Mesothelial cell of epicardium (in vitro differentiated cells): ENCODE results near the gene KCNAB1. TPM values are rescaled to one million over a fixed set of nuclear protein-coding genes. Genes with fewer than 3 reads are reported as not detected.

Experiments
- DNase-seq, 2 experiments: peaks; one replicate each; pipeline ENCODE4 v3.0.0; 2021; ENCODE audit warnings: low spot score in 2 of 2; ENCODE audit not compliant: unreplicated experiment in 2 of 2
- H3K27ac Mint-ChIP-seq: 2 replicates; pipeline ENCODE4 v1.8.0; 2021; ENCODE audit warnings: mixed read lengths
- H3K27me3 Mint-ChIP-seq: 2 replicates; pipeline ENCODE4 v1.8.0; 2021; ENCODE audit warnings: low read depth, mixed read lengths
- H3K36me3 Mint-ChIP-seq: 2 replicates; pipeline ENCODE4 v1.8.0; 2021; ENCODE audit warnings: mixed read lengths
- H3K4me1 Mint-ChIP-seq: 2 replicates; pipeline ENCODE4 v1.8.0; 2021; ENCODE audit warnings: mixed read lengths
- H3K4me3 Mint-ChIP-seq: 2 replicates; pipeline ENCODE4 v1.8.0; 2021; ENCODE audit warnings: mild to moderate bottlenecking, moderate library complexity, mixed read lengths
- H3K9me3 Mint-ChIP-seq: 2 replicates; pipeline ENCODE4 v1.8.0; 2021; ENCODE audit warnings: mixed read lengths
- total RNA-seq: library from RNA; stranded (reverse); gene quantifications from 3 replicates; pipeline ENCODE4 v1.2.1, GENCODE V29; 2021
- TF ChIP-seq, protein P1 (sequence below): fragments of 200-600 bp; sonication (generic); IDR thresholded peaks from one replicate; pipeline ENCODE4 v1.5.0; 2021; ENCODE audit warnings: antibody characterized with exemption; ENCODE audit not compliant: unreplicated experiment

KCNAB1 gene
- total RNA-seq, 1 donor from 2014 or later = 3.7 TPM

DNA sequence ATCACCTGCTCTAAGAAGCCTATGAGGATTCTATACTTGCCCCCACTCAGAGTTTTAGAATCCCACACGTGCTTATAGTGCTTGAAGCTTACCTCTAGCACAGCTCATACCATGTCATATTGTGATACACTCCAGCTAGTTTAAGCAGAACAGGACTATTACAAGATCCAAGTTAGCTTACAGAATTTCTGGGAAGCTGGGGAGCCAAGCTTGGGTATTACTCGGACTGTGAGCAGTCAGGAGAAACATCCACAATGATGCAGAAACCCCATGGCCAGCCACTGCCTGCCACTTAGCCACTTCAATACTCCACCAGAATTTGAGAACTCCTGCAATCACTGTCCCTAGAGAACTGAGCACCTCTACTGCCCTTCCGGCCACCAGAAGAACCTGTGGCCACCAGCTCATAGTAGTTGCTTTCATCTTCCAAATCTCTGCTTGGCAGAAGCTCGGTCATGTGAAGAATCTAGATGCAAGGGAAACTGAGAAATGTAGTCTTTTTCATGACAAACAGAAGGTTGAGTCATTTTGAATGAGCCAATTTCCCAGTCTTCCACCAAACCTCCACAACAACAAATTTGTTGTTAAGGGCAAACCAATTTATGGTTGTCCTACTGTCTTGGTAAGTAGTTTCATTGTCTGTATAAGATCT lies 462.3 kb downstream of the KCNAB1 start:
- H3K9me3 Mint-ChIP-seq = no peaks in the 10 kb centered on the region
- TF ChIP-seq, protein P1, sequence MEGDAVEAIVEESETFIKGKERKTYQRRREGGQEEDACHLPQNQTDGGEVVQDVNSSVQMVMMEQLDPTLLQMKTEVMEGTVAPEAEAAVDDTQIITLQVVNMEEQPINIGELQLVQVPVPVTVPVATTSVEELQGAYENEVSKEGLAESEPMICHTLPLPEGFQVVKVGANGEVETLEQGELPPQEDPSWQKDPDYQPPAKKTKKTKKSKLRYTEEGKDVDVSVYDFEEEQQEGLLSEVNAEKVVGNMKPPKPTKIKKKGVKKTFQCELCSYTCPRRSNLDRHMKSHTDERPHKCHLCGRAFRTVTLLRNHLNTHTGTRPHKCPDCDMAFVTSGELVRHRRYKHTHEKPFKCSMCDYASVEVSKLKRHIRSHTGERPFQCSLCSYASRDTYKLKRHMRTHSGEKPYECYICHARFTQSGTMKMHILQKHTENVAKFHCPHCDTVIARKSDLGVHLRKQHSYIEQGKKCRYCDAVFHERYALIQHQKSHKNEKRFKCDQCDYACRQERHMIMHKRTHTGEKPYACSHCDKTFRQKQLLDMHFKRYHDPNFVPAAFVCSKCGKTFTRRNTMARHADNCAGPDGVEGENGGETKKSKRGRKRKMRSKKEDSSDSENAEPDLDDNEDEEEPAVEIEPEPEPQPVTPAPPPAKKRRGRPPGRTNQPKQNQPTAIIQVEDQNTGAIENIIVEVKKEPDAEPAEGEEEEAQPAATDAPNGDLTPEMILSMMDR = no peak
- no peak overlapping the region for H3K4me3 Mint-ChIP-seq
- no peak for DNase-seq
- no peaks in the 10 kb centered on the region for H3K36me3 Mint-ChIP-seq
- H3K4me1 Mint-ChIP-seq = peaks cover 2% of the 10 kb centered on the region
- H3K27ac Mint-ChIP-seq = no peak overlapping the region
- H3K27me3 Mint-ChIP-seq = no peaks in the 10 kb centered on the region

DNA sequence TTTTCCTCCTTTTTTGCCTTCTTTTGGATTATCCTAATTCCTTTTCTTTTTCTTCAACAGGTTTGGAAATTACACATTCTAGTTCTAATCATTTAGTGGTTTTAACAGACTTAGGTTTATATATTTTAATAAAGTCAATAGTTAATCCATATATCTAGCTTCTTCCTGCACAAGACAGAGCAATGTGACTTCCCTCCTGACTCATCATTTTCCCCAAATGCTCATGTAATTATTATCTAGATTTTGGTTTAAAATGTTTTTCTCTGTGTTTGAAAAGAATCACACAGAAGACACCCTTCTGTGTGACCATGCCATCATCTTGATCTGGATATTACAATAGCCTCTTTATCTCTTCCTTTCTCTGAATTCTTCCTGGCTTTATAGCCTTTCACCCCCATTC lies 463.1 kb downstream of the KCNAB1 start:
- DNase-seq = no peak

DNA sequence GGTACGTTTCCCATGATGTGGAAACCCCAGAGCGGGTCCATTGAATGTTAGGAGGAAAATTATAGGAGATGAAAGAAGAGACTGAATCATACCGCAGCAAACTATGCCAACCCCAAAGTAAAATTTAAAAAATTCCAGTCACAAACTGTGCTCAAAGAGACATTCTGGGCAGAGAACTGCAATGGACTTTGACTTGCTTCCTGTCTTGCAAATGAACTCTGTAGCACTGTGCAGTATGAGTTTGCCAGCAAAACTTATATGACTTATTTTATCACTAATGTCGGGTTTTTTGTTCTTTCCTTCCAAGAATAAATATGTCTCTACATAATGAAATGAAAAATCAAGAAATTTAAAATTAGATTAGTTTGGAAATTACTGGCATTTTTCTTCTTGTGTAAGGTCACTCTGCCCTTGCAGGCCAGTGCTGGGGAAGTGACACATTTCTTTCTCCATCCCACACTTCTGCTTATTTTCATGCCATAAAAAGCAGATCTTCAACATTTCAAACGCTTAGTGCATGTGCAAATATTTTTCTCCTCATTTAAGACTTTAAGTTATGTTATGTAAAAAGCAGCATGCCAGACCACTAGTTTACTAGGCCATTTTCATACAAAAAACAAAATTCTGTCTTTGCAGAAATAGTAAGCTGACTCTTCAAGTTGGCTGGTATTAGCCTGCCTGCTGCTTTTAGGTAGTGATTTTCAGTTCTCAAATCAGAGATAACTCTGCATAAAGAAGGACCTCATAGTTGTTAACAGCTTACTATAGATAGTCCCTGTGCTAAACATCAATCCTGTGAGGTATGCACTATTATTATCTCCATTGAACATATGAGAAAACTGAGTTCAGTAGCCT lies 466.8 kb downstream of the KCNAB1 start:
- Mint-ChIP-seq H3K4me3 (no peak overlapping the region), H3K27me3 (no peaks in the 10 kb centered on the region), H3K9me3 (peaks cover 4% of the 10 kb centered on the region), H3K4me1 (peaks cover 2% of the 10 kb centered on the region), H3K27ac (no peak overlapping the region), H3K36me3 (no peaks in the 10 kb centered on the region)
- TF ChIP-seq, protein P1 = no peak
- DNase-seq = no peak

More for the DNA sequence above, 463.1 kb downstream of the KCNAB1 start:
- TF ChIP-seq, protein P1 = no peak
- Mint-ChIP-seq H3K4me1 (peaks cover 2% of the 10 kb centered on the region), H3K4me3 (no peak overlapping the region), H3K9me3 (no peaks in the 10 kb centered on the region), H3K36me3 (no peaks in the 10 kb centered on the region), H3K27ac (no peak overlapping the region), H3K27me3 (no peaks in the 10 kb centered on the region)

DNA sequence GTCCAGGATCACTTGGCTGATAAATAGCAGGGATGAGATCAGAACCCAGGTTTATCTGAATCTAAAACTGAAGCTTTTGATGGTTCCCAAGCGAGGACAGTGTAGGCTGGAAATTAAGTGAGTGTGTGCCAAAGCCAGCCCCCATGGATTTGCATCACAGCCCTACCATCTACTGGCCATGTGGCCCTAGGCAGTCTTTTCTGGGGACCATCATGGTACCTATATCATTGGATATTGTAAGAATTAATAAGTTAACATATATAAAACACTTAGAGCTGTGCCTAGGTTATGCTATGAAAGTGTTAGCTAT lies 467.3 kb downstream of the KCNAB1 start:
- Mint-ChIP-seq H3K27me3 (no peaks in the 10 kb centered on the region), H3K4me1 (peaks cover 2% of the 10 kb centered on the region), H3K36me3 (no peaks in the 10 kb centered on the region), H3K4me3 (no peak overlapping the region), H3K27ac (no peak overlapping the region), H3K9me3 (peaks cover 4% of the 10 kb centered on the region)
- no peak for DNase-seq
- TF ChIP-seq, protein P1 = no peak

Other genes starting within 250 kb of the KCNAB1 start
- 69.3 to 72.6 TPM (median 69.6 TPM) in 3 replicates for gene GMPS, start 249.9 kb upstream of the KCNAB1 start, total RNA-seq